Measurements from ENCODE around the gene ACTR10.

The ACTR10 gene

DNA sequence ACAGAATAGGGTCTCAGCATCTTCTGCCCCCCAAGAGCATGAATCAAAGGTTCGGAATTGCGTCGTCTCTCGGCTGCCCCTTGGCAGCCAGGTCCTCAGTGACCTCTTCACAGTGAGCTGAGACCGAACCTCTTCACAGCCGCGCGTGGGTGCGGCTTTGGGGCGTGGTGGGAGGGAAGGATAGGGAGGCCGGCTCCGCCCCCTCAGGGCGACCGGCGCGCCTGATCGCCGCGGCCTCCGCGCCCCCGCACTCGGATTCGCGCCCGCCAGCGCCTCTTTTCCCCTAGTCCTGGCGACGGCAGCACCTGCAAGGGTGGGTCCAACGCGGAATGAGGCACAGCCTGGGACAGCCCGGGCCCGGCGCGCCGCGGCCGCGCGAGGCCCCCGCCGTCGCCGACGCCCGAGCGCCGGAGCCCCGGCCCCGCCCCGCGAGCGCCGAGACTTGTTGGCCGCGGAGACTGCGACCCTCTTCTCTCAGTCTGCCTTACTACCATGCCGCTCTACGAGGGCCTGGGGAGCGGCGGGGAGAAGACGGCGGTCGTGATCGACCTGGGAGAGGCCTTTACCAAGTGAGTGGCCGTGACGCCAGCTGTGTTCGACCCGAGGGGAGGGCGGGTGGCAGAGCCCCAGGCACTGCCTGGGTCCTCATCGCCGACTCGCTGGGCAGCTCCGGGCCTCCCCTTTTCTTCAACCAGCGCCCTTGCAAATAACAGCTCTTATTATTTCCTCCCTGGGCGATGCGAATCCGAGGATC, at the start of gene ACTR10:
TSS of gene ACTR10 (plus strand) at position 424 of the 754 bp plus-strand sequence. CDS start at position 493, 69 bp downstream.
- Mint-ChIP-seq H3K4me1 (ENCODE audit: low read depth) (peaks cover 17% of the 10 kb centered on the region), H3K27ac (peak within 1 kb of the TSS; percentile 95), H3K36me3 (ENCODE audit: low read depth) (no peaks in the 10 kb centered on the region), H3K4me3 (peak within 1 kb of the TSS; percentile 94), H3K27me3 (ENCODE audit: low read depth) (peaks cover 4% of the 10 kb centered on the region), H3K9me3 (no peaks in the 10 kb centered on the region)

DNA sequence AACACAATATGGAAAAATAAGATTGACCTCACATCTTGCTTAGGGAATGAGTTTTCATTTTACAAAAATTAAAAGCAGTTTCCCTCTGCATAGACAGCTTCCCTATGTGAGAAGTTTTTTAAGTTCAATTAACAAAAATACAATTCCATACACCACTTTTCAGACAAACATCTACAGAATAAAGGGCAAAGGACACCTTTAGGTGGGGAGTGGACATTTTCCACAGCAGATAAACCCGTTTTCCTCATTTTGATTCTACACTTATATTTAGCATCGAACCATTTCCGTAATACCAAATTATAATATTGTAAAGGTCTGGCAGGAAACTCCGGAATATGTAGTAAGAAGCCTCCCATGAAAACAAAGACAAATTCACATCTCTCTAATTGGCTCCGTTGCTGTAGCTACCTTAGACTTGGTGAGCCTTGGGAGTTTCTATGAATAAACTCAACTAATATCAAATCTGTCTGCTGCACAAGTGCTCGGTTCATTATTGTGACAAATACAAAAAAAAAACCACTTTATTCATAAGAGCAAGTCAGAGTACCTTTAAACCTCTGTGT, 49.6 kb upstream of the ACTR10 start:
- H3K4me1 Mint-ChIP-seq (ENCODE audit: low read depth): peaks cover 16% of the 10 kb centered on the region
- no peaks in the 10 kb centered on the region for H3K36me3 Mint-ChIP-seq (ENCODE audit: low read depth)
- no peak overlapping the region for H3K27ac Mint-ChIP-seq
- H3K9me3 Mint-ChIP-seq: no peaks in the 10 kb centered on the region
- no peak overlapping the region for H3K4me3 Mint-ChIP-seq
- H3K27me3 Mint-ChIP-seq (ENCODE audit: low read depth): peaks cover 73% of the 10 kb centered on the region

GRCh38 chr14:58151133-58152013, 48.6 kb upstream of the ACTR10 start:
- Mint-ChIP-seq H3K4me1 (ENCODE audit: low read depth) (peaks cover 16% of the 10 kb centered on the region), H3K4me3 (peak overlapping the region; percentile 69), H3K9me3 (no peaks in the 10 kb centered on the region), H3K36me3 (ENCODE audit: low read depth) (no peaks in the 10 kb centered on the region), H3K27me3 (ENCODE audit: low read depth) (peaks cover 72% of the 10 kb centered on the region), H3K27ac (no peak overlapping the region)

DNA sequence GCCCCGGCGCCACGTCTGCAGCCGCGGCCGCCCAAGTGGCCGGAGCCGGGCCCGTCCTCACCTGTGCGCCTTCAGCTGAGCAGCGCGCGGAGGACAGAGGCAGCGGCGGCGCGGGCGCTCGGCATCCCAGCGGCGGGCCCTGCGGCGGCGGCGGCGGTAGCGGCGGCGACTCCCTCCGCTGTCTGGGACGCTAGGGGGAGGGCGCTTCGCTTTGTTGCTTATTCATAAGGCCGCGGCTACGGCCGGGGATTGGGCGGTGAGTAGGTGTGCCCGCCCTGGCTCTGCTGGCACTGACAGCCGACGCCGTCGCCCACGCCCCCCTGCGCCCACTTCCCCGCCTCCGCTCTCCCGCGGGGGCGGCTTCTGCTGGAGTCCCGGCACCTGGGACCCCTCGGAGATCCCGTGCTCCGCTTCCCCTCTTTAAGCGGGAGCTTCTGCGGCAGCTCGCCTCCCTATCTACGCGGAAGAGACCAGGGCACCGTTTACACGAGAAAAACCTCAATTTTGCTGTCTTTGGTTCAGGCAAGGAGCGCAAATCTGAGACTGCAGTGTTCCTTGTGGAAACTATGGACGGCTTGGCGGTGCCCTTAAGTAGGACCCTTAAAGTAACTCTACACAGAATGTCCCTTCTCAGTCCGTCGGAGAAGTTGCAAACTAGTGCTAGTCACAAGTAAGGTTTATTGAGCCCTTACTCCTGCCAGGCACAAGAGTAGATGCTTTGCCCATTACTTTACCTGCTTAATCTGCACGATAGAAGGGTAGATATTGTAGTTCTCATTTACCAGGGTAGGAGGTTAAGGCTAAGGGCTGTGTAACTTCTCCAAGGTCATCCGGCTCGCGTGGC, 47.7 kb upstream of the ACTR10 start, which contains the start of gene ARMH4:
TSS of gene ARMH4 (minus strand) at position 200 of the 844 bp plus-strand sequence. CDS start 12,855 bp downstream, outside the sequence.
- Mint-ChIP-seq H3K27me3 (ENCODE audit: low read depth) (peaks cover 69% of the 10 kb centered on the region), H3K4me1 (ENCODE audit: low read depth) (peaks cover 16% of the 10 kb centered on the region), H3K9me3 (no peaks in the 10 kb centered on the region), H3K4me3 (peak within 1 kb of the TSS; percentile 73), H3K36me3 (ENCODE audit: low read depth) (no peaks in the 10 kb centered on the region), H3K27ac (no peak within 1 kb of the TSS)

DNA sequence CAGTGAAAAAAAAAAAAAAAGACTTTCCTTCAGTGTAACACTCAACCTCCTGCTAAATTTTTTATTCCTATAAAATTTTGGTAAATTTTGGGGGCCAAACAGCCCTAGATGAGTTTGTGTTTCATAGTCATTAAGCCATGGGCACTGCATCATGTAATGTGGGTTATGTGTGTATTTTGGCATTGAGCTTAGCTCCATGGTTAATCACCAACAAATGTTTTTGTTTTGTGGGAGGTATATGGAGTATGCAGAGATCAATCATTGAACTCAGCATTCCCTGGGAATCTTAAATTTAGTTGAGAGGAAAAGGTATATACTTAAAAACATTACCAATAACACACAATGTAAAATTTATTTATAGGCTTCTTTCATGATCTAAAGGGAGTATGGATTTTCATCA, 39.4 kb upstream of the ACTR10 start:
- Mint-ChIP-seq H3K27ac (no peak overlapping the region), H3K4me1 (ENCODE audit: low read depth) (no peaks in the 10 kb centered on the region)

GRCh38 chr14:58166005-58166983, 33.7 kb upstream of the ACTR10 start:
- H3K9me3 Mint-ChIP-seq: no peaks in the 10 kb centered on the region
- H3K4me3 Mint-ChIP-seq: no peak overlapping the region
- no peaks in the 10 kb centered on the region for H3K36me3 Mint-ChIP-seq (ENCODE audit: low read depth)
- no peak overlapping the region for H3K27ac Mint-ChIP-seq
- H3K4me1 Mint-ChIP-seq (ENCODE audit: low read depth): peaks cover 3% of the 10 kb centered on the region
- H3K27me3 Mint-ChIP-seq (ENCODE audit: low read depth): peaks cover 5% of the 10 kb centered on the region

More for the DNA sequence above, 39.4 kb upstream of the ACTR10 start:
- peaks cover 23% of the 10 kb centered on the region for H3K27me3 Mint-ChIP-seq (ENCODE audit: low read depth)
- H3K36me3 Mint-ChIP-seq (ENCODE audit: low read depth): no peaks in the 10 kb centered on the region
- no peak overlapping the region for H3K4me3 Mint-ChIP-seq
- H3K9me3 Mint-ChIP-seq: no peaks in the 10 kb centered on the region

- Mint-ChIP-seq H3K27me3 (ENCODE audit: low read depth) (peaks cover 5% of the 10 kb centered on the region), H3K4me3 (no peak overlapping the region), H3K4me1 (ENCODE audit: low read depth) (peaks cover 3% of the 10 kb centered on the region), H3K36me3 (ENCODE audit: low read depth) (no peaks in the 10 kb centered on the region), H3K9me3 (no peaks in the 10 kb centered on the region), H3K27ac (no peak overlapping the region)
Measured at GRCh38 chr14:58167057-58167456, 32.9 kb upstream of the ACTR10 start.

- no peaks in the 10 kb centered on the region for H3K36me3 Mint-ChIP-seq (ENCODE audit: low read depth)
- no peak overlapping the region for H3K27ac Mint-ChIP-seq
- no peaks in the 10 kb centered on the region for H3K9me3 Mint-ChIP-seq
- H3K27me3 Mint-ChIP-seq (ENCODE audit: low read depth): peaks cover 5% of the 10 kb centered on the region
- peaks cover 3% of the 10 kb centered on the region for H3K4me1 Mint-ChIP-seq (ENCODE audit: low read depth)
- no peak overlapping the region for H3K4me3 Mint-ChIP-seq
Measured at GRCh38 chr14:58167891-58168290, 32.1 kb upstream of the ACTR10 start.

DNA sequence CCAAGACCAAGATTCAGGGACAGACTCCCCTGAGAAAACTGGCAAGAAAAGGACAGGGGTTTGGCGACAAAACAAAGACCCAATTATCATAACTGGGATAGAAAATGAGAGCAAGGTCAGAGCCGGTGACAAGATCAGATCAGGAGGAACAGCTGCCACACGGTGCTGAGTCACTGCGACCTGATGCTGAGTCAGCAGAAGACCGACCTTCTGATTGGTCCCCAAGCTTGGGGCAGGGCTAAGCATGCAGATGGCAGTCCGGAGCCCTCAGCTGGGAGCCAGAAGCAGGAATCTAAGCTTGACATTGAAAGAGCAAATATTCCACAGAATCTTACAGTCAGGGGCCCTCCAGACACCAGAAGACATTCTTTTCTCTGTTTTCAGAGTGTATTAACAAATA, 28.9 kb upstream of the ACTR10 start:
- peaks cover 16% of the 10 kb centered on the region for H3K27me3 Mint-ChIP-seq (ENCODE audit: low read depth)
- peaks cover 3% of the 10 kb centered on the region for H3K4me1 Mint-ChIP-seq (ENCODE audit: low read depth)
- H3K4me3 Mint-ChIP-seq: no peak overlapping the region
- no peaks in the 10 kb centered on the region for H3K9me3 Mint-ChIP-seq
- H3K36me3 Mint-ChIP-seq (ENCODE audit: low read depth): no peaks in the 10 kb centered on the region
- H3K27ac Mint-ChIP-seq: no peak overlapping the region

DNA sequence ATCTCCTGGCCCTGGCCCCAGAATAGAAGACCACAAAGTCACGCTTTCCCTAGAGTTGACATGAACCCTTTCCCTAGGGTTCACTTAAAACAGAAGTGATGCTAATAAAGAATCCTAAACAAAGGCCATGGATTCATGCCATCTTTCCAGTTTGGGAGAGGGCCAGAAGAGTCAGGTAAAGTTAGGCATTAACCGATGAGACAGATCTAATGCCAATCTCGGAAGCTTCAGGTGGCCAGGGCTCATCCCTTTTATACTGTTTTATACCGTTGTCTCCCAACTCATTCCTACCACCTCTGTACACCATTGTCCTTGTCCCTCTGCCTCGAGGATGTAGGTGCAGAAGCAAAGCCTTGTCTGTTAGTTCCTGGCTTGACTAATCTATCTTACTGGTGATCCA, 22.8 kb upstream of the ACTR10 start:
- Mint-ChIP-seq H3K27me3 (ENCODE audit: low read depth) (peaks cover 11% of the 10 kb centered on the region), H3K36me3 (ENCODE audit: low read depth) (no peaks in the 10 kb centered on the region), H3K27ac (no peak overlapping the region), H3K9me3 (no peaks in the 10 kb centered on the region), H3K4me3 (no peak overlapping the region), H3K4me1 (ENCODE audit: low read depth) (no peaks in the 10 kb centered on the region)

- no peaks in the 10 kb centered on the region for H3K36me3 Mint-ChIP-seq (ENCODE audit: low read depth)
- H3K27me3 Mint-ChIP-seq (ENCODE audit: low read depth): peaks cover 13% of the 10 kb centered on the region
- no peaks in the 10 kb centered on the region for H3K9me3 Mint-ChIP-seq
- H3K27ac Mint-ChIP-seq: no peak overlapping the region
- H3K4me1 Mint-ChIP-seq (ENCODE audit: low read depth): no peaks in the 10 kb centered on the region
- H3K4me3 Mint-ChIP-seq: no peak overlapping the region
Measured at GRCh38 chr14:58189176-58189575, 10.8 kb upstream of the ACTR10 start.

DNA sequence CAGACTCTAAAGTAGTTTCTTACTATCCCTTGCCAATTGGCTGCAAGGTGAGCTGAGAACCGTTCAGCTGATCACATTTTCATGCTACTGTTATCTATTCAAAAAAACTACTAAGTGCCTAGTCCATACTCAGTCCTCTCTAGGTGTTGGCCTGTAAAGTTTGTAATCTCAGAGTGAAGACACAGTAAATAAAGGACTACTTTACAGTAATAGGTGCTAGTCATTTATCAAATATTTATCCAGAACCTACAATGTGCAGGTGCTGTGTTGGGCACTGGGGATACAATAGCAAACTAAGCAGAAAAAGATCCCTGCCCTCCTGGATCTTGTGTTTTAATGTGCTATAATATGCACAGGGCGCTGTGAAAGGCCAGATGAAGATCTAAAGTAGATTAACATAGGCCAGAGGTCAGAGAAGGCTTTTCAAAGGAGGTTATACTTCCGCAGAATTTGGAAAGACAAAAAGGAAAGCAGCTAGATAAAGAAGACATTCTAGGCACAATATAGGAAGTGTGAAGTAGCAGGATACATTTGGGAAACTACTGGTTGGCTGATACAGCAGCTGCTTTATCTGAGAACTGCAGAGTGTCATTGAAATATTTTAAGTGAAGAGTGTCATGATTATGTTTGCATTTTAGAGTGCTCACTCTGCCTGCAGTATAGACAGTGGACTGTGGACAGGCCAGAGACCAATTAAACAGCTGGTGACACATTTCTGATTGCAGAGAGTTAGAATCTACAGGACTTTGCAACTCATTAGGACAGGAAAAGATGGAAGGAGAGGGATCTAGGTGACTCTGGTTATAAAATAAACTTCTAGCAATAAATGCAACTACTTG, 8.0 kb upstream of the ACTR10 start:
- Mint-ChIP-seq H3K4me3 (no peak overlapping the region), H3K27me3 (ENCODE audit: low read depth) (peaks cover 4% of the 10 kb centered on the region), H3K27ac (no peak overlapping the region), H3K9me3 (no peaks in the 10 kb centered on the region), H3K4me1 (ENCODE audit: low read depth) (peaks cover 3% of the 10 kb centered on the region), H3K36me3 (ENCODE audit: low read depth) (no peaks in the 10 kb centered on the region)

Measured in T-helper 1 cell treated with Interleukin-12 subunit alpha and Interleukin-12 subunit beta and Interleukin-4 antibody, amounts not matched to agents 30 μg/mL and 1 μg/mL, for 36 hours (primary cell).